ENCODE results near the gene IGFALS.

The IGFALS gene

DNA sequence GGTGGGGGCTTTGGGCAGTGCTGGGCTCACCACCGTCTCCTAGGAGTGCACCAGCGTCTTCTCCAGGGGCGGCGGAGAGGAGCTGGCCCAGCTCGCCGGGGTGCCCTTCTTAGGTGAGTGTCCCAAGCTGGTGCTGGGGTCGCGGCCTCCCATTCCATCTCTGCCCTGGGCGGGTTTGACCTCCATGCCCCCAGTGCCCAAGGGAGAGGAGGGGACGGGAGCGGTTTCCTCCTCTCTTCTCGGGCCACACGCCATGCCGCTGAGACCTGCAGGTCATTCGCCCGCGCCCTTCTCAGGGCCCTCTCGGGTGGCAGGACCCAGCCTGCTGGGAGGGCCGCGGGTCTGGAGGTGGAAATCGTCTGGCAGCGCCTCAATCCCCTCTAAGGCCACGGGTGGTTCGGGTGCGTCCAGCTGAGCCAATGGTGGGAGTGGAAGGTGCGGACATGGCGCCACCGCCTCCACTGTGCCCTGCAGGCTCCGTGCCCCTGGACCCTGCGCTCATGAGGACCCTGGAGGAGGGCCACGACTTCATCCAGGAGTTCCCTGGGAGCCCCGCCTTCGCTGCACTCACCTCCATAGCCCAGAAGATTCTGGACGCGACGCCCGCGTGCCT, 5.3 kb downstream of the IGFALS start:
- DNase-seq, result no peak

GRCh38 chr16:1787322-1788094, 6.0 kb downstream of the IGFALS start:
- DNase-seq, result no peak

DNA sequence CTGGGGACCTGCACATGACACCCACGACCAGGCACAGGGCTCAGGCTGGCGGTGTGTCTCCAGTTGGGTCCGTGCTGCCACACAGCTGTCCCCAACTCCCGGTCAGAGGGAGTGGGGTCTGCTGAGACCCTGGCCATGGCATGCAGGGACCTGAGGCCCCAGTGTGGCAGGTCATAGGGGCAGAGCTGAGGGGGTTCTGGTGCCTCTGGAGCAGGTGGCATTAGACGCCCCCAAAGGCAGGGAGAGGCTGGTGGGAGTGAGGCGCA, 6.5 kb downstream of the IGFALS start:
- DNase-seq, result no peak

- DNase-seq, result no peak
Observed at GRCh38 chr16:1786242-1787055, 7.1 kb downstream of the IGFALS start.

- DNase-seq, result no peak
Observed at GRCh38 chr16:1785846-1786170, 7.7 kb downstream of the IGFALS start.

- no peak for DNase-seq
Observed at GRCh38 chr16:1784977-1785845, 8.3 kb downstream of the IGFALS start.

DNA sequence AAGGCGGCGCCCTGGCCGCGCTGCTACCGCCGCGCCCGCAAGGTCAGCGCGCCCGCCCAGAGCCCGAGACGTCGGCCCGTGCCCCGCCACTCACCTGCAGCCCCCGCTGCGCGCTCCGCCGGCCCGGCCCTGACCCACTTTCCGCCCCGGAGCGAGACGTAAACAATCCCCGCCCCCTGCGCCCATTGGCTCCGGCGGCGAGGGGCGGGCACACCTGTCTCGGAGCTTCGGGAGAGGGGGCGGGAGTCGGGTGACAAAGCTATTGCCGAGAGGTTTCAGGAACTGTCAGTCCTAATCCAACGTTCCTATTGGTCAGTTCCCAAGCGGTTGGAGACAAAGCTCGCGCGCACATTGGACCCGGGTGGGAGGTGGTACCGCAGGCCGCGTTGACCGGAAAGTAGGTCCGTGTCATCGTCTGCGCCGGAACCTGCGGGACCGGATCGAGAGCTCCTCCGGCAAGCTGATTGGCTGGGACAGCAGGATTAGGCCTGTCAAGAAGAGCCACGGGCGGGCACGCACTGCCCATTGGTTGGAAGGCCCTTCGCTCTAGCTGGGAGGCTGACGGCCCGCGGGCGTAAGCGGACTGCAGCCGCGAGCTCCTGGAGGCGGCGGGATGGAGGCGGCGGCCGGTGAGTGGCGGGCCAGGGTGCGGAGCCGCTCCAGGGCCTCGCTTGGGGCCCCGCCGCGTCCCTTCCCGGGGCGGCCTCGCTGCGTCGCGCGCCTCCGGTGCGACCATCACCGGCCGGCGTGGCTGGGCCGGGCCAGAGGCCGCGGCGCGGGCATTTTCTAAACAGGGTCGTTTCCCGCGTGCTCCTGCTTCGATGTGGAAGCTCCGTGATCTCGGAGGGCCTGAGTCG, 10.9 kb downstream of the IGFALS start, which contains the start of the genes NUBP2 and SPSB3:
Gene NUBP2 (plus strand): TSS at position 553 of the 857 bp plus-strand sequence. CDS start 61 bp downstream, at position 614.
Gene SPSB3 (minus strand): TSS at position 164 of the 857 bp plus-strand sequence. CDS start 1,088 bp downstream, outside the sequence.
- peak; percentile 98 for DNase-seq

- DNase-seq, result peak; percentile 41
Observed at GRCh38 chr16:1781758-1782407, 11.6 kb downstream of the IGFALS start.

GRCh38 chr16:1781254-1781653, 12.3 kb downstream of the IGFALS start:
- no peak for DNase-seq

- DNase-seq, result no peak
Observed at GRCh38 chr16:1780677-1781072, 12.8 kb downstream of the IGFALS start.

- no peak for DNase-seq
Observed at GRCh38 chr16:1779741-1780676, 13.5 kb downstream of the IGFALS start.

DNA sequence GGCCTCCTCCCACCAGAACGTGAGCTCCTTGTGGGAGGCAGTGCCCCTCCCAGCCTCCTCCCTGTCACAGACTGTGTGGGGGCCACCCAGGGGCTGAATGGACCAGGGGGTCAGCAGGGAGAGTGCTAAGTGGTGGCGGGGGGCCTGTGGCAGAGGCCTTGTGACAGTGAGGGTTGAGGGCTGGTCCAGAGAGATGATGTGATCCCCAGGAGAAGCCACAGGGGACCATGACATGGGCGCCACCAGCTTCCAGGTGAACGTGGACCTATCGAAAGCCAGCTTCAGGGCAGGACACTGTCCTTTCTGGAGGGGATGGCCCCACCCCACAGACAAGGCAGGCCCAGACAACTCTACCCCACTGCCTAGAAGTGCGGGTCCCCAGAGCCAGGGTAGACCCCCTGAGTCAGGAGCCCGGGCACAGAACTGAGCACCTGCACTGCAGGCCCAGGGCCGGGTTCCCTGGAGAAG, 14.2 kb downstream of the IGFALS start:
- DNase-seq, result no peak

DNA sequence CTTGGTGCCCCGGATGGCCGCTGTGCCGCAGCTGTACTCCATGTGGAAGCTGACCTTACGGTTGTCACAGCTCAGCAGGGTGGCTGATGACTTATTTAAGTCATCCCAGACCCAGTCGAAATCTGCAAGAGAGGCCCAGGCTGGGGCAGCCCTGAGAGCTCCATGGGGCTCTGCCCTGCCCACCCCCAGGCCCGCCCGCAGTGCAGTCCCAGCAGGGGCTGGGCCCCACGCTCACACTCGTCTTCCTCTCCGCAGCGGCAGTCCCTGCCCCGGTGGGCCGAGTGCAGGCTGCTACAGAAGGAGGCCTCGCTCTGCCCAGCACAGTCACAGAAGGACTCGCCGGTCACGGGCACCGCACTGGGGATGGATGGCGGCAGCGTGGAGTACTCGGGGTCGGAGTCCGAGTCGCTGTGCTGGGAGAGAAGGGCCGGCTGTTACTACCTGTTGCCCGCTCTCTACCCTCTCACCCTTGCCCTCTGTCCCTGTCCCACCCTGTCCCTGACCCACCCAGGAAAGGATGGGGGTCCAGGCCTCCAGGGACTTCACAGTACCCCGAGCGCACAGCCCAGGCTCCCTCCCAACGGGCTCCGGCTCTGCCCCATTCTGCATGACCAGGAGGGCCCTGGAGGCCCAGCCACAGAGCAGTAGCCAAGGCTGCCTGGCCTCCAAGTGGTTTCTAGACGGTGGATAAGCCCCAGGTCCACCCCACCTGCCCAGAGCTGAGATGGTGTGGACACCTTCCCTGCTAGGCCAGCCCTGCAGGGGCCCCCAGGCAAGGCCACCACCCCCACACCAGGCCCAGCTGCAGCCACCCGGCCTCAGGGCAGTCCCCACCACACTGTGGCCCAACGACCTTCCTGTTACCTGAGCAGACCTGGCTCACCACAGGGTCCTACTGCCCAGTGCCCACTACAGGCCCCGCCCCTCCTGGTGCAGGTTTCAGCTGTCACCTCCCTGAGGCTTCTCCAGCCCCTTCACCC, 15.0 kb downstream of the IGFALS start:
- no peak for DNase-seq

- DNase-seq, result no peak
Observed at GRCh38 chr16:1777375-1778199, 15.9 kb downstream of the IGFALS start.

- DNase-seq, result no peak
Observed at GRCh38 chr16:1776991-1777374, 16.5 kb downstream of the IGFALS start.

DNA sequence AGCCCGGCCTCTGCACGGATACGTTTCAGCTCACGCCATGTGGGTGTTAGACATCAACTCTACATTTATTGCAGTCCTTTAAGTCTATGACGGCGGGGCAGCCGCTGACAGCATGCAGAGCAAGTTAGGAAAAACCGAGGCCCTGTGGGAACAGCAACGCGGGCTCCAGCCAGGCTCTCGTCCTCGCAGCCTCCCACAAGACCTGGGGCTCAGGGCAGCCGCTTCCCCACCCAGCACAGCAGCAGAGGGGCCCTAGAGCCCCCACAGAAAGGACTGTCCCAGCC, 16.9 kb downstream of the IGFALS start:
- no peak for DNase-seq

DNA sequence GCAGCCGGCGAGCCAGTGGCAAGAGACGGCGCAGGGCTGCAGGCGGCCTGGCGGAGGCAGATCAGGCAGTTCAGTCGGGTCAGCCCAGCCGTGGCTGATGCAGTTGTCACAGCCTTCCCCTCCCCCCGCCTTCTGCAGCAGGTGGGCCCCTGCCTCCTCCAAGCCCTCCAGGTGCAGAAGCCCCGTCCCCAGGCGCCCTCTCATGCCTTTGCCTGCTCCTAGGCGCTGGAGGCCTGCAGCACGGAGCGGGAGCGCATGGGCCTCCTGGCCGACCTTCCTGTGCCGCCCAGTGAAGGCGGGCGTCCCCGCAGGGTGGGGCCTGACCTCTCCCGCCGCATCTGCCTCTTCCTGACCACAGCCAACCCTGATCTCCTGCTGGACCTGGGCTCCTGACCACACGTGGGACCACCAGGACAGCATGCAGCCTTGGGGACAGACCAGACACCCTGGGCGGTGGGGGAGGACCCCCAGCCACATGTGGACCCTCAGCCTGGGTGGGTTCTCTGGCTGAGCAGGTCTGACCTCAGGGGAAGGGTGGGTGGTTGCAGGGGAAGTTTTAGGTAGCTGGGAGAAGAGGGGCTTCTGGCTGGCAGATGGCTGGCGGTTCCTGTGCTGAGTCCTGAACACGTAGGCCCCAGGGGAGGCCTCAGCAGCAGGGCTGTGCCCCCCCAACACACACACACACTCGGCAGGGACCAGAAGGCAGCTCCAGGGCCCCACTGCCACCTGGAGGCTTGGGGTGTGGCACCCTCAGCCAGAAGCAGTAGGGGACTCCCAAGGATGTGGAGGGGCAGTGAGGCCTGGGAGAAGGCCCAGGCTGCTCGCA, 17.4 kb downstream of the IGFALS start:
- no peak for DNase-seq

All from CD4-positive, alpha-beta T cell treated with Interleukin-17A for 4 hours (primary cell).